K562 (cell line): ENCODE measurements around the gene BBS5. TPM values are rescaled to one million over a fixed set of nuclear protein-coding genes. Genes with fewer than 3 reads are reported as not detected.

Experiments used
- CC2D1A ChIP-seq: fragments of 450-650 bp; IDR thresholded peaks from 2 replicates; pipeline ENCODE4 v1.6.1; 2017; ENCODE audit warnings: mild to moderate bottlenecking
- CREB1 ChIP-seq, 2 experiments: sonication (generic) in 1 of 2; formaldehyde crosslinking in 1 of 2; IDR thresholded peaks; 2 replicates each; pipeline versions ENCODE4 v1.6.1 to v1.8.0; 2012 to 2022; ENCODE audit warnings: inconsistent platforms in 1 of 2, mild to moderate bottlenecking in 1 of 2, missing genetic modification reagents in 1 of 2, moderate library complexity in 1 of 2
- DIDO1 ChIP-seq: fragments of 450-650 bp; IDR thresholded peaks from 2 replicates; pipeline ENCODE4 v1.6.1; 2016; ENCODE audit warnings: low read depth, missing biosample characterization, missing genetic modification characterization
- EGR1 ChIP-seq: fragments of 450-650 bp; conservative IDR thresholded peaks from 2 replicates; pipeline ENCODE4 v1.6.1; 2017; ENCODE audit warnings: mild to moderate bottlenecking
- HDAC3 ChIP-seq: fragments of 450-650 bp; IDR thresholded peaks from 2 replicates; pipeline ENCODE4 v1.6.1; 2018; ENCODE audit warnings: borderline replicate concordance, mild to moderate bottlenecking, moderate library complexity; ENCODE audit not compliant: partially characterized antibody
- HMG20A ChIP-seq: fragments of 450-650 bp; formaldehyde crosslinking; conservative IDR thresholded peaks from 2 replicates; pipeline ENCODE4 v1.4.0; 2020; ENCODE audit warnings: mild to moderate bottlenecking, mixed read lengths
- RAD51 ChIP-seq: fragments of 450-650 bp; IDR thresholded peaks from 2 replicates; pipeline ENCODE4 v1.7.1; 2016; ENCODE audit warnings: low read depth, mild to moderate bottlenecking, borderline replicate concordance
- TAF1 ChIP-seq: IDR thresholded peaks from 2 replicates; pipeline ENCODE4 v1.6.1; 2011; ENCODE audit warnings: mild to moderate bottlenecking, low read length, moderate library complexity; ENCODE audit not compliant: insufficient read depth, control insufficient read depth, severe bottlenecking; ENCODE audit errors: extremely low read depth
- WHSC1 ChIP-seq: IDR thresholded peaks from one replicate; pipeline ENCODE4 v1.6.1; 2012; ENCODE audit warnings: low read length, control low read depth, inconsistent platforms
- YBX1 ChIP-seq: fragments of 450-650 bp; IDR thresholded peaks from 2 replicates; pipeline ENCODE4 v1.7.1; 2016; ENCODE audit warnings: mild to moderate bottlenecking
- ZBED1 ChIP-seq: IDR thresholded peaks from 2 replicates; pipeline ENCODE4 v1.6.1; 2014
- ZNF146 ChIP-seq: IDR thresholded peaks from one replicate; pipeline ENCODE4 v1.6.1; 2018; ENCODE audit warnings: missing compliant biosample characterization; ENCODE audit not compliant: unreplicated experiment
- polyA plus RNA-seq, 8 experiments: library from polyadenylated mRNA; depleted of rRNA in 4 of 8; stranded (reverse) in 5 of 8; unstranded in 3 of 8; fragments of >200 nt; fragmentation: Nextera tagmentation in 2 of 8; fragmentation: Illumina TruSeq in 1 of 8; extraction: Ambion mirVana in 2 of 8; extraction: Trizol in 1 of 8; gene quantifications; 2 replicates each; pipeline versions ENCODE4 v1.2.1 to v1.2.3, GENCODE V29; 2011 to 2014; ENCODE audit warnings: inconsistent platforms in 1 of 8, missing spikeins in 1 of 8
- total RNA-seq, 7 experiments: library from RNA; depleted of rRNA in 6 of 7; stranded (reverse); fragments of >200 nt in 6 of 7; fragmentation: Illumina TruSeq in 2 of 7; extraction: Trizol in 2 of 7; gene quantifications; 2 replicates each; pipeline versions ENCODE4 v1.2.1 to v1.2.3, GENCODE V29; 2011 to 2021; ENCODE audit warnings: low replicate concordance in 1 of 7
- TF ChIP-seq, protein P1 (sequence below): fragments of 450-650 bp; IDR thresholded peaks from 2 replicates; pipeline ENCODE4 v1.6.1; 2016; ENCODE audit warnings: mild to moderate bottlenecking, moderate library complexity
- TF ChIP-seq, protein P2 (sequence below): fragments of 250-450 bp; sonication (Bioruptor Pico); IDR thresholded peaks from 2 replicates; pipeline ENCODE4 v1.4.0; 2020; ENCODE audit warnings: mild to moderate bottlenecking, moderate library complexity

Gene BBS5
- total and polyA plus RNA-seq, 9 of the 15 experiments (the other 6 are each of a cell fraction or from before 2014, with no cell fraction given), result 0.48 to 6.9 (median 4.3) TPM

DNA sequence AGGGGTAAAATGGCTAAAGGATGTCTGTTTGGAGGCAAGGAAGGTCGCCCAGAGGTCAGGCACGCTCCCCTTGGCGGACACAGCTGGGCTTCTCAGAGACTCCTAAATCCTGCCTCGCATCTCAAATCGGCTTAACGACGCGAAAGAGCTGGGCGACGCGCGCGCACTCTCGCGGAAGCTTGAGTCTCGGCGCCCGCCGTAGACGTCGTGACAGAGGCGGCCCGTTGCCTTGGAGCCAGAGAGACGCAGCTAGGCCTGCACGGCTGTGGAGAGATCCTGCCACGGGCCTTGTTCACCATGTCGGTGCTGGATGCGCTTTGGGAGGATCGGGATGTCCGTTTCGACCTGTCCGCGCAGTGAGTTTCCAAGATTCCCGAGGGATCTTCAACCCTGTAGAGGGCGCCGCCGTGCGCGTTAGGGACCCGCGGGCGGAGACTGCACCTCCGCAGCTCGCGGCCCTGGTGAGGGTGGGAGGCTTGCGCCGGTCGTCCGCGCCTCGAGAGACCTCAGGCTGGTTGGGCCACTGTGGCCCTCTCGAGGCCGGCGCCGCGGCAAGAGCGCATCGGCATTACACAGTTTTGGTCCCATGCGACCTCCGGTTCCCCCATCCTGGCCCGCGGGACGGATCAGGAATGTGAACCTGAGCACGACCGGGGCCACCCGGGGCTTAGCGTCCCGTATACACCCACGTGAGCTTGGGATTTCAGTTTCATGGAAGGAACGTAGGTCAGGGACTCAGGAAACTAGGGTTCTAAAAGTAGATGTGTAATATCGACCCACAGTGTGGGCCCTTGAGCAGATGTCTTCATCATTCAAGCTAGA, at the start of gene BBS5 (continued):
- TF ChIP-seq, protein P1, sequence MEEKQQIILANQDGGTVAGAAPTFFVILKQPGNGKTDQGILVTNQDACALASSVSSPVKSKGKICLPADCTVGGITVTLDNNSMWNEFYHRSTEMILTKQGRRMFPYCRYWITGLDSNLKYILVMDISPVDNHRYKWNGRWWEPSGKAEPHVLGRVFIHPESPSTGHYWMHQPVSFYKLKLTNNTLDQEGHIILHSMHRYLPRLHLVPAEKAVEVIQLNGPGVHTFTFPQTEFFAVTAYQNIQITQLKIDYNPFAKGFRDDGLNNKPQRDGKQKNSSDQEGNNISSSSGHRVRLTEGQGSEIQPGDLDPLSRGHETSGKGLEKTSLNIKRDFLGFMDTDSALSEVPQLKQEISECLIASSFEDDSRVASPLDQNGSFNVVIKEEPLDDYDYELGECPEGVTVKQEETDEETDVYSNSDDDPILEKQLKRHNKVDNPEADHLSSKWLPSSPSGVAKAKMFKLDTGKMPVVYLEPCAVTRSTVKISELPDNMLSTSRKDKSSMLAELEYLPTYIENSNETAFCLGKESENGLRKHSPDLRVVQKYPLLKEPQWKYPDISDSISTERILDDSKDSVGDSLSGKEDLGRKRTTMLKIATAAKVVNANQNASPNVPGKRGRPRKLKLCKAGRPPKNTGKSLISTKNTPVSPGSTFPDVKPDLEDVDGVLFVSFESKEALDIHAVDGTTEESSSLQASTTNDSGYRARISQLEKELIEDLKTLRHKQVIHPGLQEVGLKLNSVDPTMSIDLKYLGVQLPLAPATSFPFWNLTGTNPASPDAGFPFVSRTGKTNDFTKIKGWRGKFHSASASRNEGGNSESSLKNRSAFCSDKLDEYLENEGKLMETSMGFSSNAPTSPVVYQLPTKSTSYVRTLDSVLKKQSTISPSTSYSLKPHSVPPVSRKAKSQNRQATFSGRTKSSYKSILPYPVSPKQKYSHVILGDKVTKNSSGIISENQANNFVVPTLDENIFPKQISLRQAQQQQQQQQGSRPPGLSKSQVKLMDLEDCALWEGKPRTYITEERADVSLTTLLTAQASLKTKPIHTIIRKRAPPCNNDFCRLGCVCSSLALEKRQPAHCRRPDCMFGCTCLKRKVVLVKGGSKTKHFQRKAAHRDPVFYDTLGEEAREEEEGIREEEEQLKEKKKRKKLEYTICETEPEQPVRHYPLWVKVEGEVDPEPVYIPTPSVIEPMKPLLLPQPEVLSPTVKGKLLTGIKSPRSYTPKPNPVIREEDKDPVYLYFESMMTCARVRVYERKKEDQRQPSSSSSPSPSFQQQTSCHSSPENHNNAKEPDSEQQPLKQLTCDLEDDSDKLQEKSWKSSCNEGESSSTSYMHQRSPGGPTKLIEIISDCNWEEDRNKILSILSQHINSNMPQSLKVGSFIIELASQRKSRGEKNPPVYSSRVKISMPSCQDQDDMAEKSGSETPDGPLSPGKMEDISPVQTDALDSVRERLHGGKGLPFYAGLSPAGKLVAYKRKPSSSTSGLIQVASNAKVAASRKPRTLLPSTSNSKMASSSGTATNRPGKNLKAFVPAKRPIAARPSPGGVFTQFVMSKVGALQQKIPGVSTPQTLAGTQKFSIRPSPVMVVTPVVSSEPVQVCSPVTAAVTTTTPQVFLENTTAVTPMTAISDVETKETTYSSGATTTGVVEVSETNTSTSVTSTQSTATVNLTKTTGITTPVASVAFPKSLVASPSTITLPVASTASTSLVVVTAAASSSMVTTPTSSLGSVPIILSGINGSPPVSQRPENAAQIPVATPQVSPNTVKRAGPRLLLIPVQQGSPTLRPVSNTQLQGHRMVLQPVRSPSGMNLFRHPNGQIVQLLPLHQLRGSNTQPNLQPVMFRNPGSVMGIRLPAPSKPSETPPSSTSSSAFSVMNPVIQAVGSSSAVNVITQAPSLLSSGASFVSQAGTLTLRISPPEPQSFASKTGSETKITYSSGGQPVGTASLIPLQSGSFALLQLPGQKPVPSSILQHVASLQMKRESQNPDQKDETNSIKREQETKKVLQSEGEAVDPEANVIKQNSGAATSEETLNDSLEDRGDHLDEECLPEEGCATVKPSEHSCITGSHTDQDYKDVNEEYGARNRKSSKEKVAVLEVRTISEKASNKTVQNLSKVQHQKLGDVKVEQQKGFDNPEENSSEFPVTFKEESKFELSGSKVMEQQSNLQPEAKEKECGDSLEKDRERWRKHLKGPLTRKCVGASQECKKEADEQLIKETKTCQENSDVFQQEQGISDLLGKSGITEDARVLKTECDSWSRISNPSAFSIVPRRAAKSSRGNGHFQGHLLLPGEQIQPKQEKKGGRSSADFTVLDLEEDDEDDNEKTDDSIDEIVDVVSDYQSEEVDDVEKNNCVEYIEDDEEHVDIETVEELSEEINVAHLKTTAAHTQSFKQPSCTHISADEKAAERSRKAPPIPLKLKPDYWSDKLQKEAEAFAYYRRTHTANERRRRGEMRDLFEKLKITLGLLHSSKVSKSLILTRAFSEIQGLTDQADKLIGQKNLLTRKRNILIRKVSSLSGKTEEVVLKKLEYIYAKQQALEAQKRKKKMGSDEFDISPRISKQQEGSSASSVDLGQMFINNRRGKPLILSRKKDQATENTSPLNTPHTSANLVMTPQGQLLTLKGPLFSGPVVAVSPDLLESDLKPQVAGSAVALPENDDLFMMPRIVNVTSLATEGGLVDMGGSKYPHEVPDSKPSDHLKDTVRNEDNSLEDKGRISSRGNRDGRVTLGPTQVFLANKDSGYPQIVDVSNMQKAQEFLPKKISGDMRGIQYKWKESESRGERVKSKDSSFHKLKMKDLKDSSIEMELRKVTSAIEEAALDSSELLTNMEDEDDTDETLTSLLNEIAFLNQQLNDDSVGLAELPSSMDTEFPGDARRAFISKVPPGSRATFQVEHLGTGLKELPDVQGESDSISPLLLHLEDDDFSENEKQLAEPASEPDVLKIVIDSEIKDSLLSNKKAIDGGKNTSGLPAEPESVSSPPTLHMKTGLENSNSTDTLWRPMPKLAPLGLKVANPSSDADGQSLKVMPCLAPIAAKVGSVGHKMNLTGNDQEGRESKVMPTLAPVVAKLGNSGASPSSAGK, result peak; percentile 93
- no peak for TF ChIP-seq ZNF146
- no peak for TF ChIP-seq YBX1
- TF ChIP-seq ZBED1, result peak; percentile 40; the same call in 1 of the 2 replicates
- TF ChIP-seq, protein P2, sequence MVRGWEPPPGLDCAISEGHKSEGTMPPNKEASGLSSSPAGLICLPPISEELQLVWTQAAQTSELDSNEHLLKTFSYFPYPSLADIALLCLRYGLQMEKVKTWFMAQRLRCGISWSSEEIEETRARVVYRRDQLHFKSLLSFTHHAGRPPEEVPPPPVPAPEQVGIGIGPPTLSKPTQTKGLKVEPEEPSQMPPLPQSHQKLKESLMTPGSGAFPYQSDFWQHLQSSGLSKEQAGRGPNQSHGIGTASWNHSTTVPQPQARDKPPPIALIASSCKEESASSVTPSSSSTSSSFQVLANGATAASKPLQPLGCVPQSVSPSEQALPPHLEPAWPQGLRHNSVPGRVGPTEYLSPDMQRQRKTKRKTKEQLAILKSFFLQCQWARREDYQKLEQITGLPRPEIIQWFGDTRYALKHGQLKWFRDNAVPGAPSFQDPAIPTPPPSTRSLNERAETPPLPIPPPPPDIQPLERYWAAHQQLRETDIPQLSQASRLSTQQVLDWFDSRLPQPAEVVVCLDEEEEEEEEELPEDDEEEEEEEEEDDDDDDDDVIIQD (CRISPR knock-in tag), result 0 out of 2 replicates have a peak, but pooled peaks have one; percentile 63
- TF ChIP-seq TAF1, result peak; percentile 67
- 0 out of 2 replicates have a peak, but pooled peaks have one; percentile 44 for TF ChIP-seq CC2D1A
- 0 out of 2 replicates have a peak, but pooled peaks have one; percentile 31 for TF ChIP-seq RAD51
- TF ChIP-seq HDAC3, result no peak
- TF ChIP-seq WHSC1, result no peak
- TF ChIP-seq DIDO1, result peak; percentile 85
- no peak for TF ChIP-seq HMG20A
- TF ChIP-seq CREB1 (IDR thresholded peaks at IDR 0.05), result peak; percentile 96
- TF ChIP-seq CREB1 (CRISPR knock-in tag; IDR thresholded peaks at IDR 0.05), result peak; percentile 96
- peak; percentile 70 for TF ChIP-seq EGR1
